GM12878 (cell line): ENCODE measurements around the gene ERV3-1. TPM values are rescaled to one million over a fixed set of nuclear protein-coding genes. Genes with fewer than 3 reads are reported as not detected.

Experiments
- ATAC-seq: fragments of 200-7000 bp; cut with Tn5 transposase; 3 replicates; pipeline ENCODE4 v1.9.1; 2020; ENCODE audit warnings: mild to moderate bottlenecking, moderate library complexity
- BruUV-seq: library from RNA; stranded (reverse); fragments of 400-500 nt; replicated peaks from 2 replicates; lab custom pipeline; 2021; lab: Mats Ljungman, UMichigan
- CTCF ChIA-PET: fragments of 300-600 bp; sonication (Branson Sonifier 250); formaldehyde crosslinking; extraction: SDS; loops from one replicate; lab custom pipeline; 2021; ENCODE audit warnings: inconsistent platforms; lab: Yijun Ruan, JAX
- POLR2A ChIA-PET: fragments of 350-600 bp; formaldehyde crosslinking; extraction: SDS; loops from one replicate; lab custom pipeline; 2021; ENCODE audit warnings: inconsistent platforms; lab: Charles Lee
- RAD21 ChIA-PET: fragments of 300-600 bp; sonication (Branson Sonifier 250); formaldehyde crosslinking; loops from one replicate; lab custom pipeline; 2023; ENCODE audit warnings: antibody characterized with exemption; ENCODE audit not compliant: unreplicated experiment; lab: Charles Lee
- SMC1A ChIA-PET: fragments of 300-600 bp; sonication (Branson Sonifier 250); formaldehyde crosslinking; loops from one replicate; lab custom pipeline; 2023; ENCODE audit not compliant: unreplicated experiment, uncharacterized antibody; lab: Charles Lee
- DNase-seq: peaks from one replicate; pipeline ENCODE4 v3.0.0-alpha.2; 2011; ENCODE audit warnings: low read depth, low spot score
- FAIRE-seq: peaks from 3 replicates; lab custom pipeline; 2011; peaks lifted over from hg19 to GRCh38; lab: Jason Lieb, UNC
- H2AFZ ChIP-seq: 2 replicates; pipeline ENCODE4 v1.6.0; 2011; ENCODE audit warnings: low read depth, low read length, control low read depth; ENCODE audit not compliant: control insufficient read depth
- H3K27ac ChIP-seq: 2 replicates; pipeline ENCODE4 v1.5.1; 2011; ENCODE audit warnings: control low read depth; ENCODE audit not compliant: control insufficient read depth, insufficient read depth
- H3K27me3 ChIP-seq, 2 experiments: replicated peaks in 1 of 2; 2 replicates each; pipeline versions ENCODE4 v1.6.0 to v1.6.1; 2011; ENCODE audit warnings: low read length in 1 of 2; ENCODE audit not compliant: control insufficient read depth in 2 of 2, insufficient read depth in 2 of 2
- H3K36me3 ChIP-seq, 2 experiments: 2 replicates each; pipeline ENCODE4 v1.5.1; 2011; ENCODE audit warnings: low read length in 1 of 2; ENCODE audit not compliant: control insufficient read depth in 2 of 2, insufficient read depth in 2 of 2
- H3K4me1 ChIP-seq: 2 replicates; pipeline ENCODE4 v1.6.1; 2011; ENCODE audit warnings: mild to moderate bottlenecking, low read length, moderate library complexity, mixed read lengths; ENCODE audit not compliant: control insufficient read depth, insufficient read depth
- H3K4me2 ChIP-seq: 2 replicates; pipeline ENCODE4 v1.6.0; 2011; ENCODE audit warnings: control low read depth; ENCODE audit not compliant: control insufficient read depth, insufficient read depth
- H3K4me3 ChIP-seq: fragments of 200-600 bp; sonication (generic); 2 replicates; pipeline ENCODE4 v1.5.1; 2016
- H3K79me2 ChIP-seq: 2 replicates; pipeline ENCODE4 v1.6.0; 2011; ENCODE audit warnings: low read length; ENCODE audit not compliant: control insufficient read depth, insufficient read depth
- H3K9ac ChIP-seq: 2 replicates; pipeline ENCODE4 v1.8.0; 2011; ENCODE audit warnings: low read length, control low read depth, mixed read lengths; ENCODE audit not compliant: control insufficient read depth, insufficient read depth
- H3K9me3 ChIP-seq: replicated peaks from 3 replicates; pipeline ENCODE4 v1.5.1; 2011; ENCODE audit warnings: mild to moderate bottlenecking, low read length; ENCODE audit not compliant: control insufficient read depth, insufficient read depth
- H4K20me1 ChIP-seq: 2 replicates; pipeline ENCODE4 v1.6.0; 2011; ENCODE audit not compliant: control insufficient read depth, insufficient read depth
- BCL11A ChIP-seq: IDR thresholded peaks from 2 replicates; pipeline ENCODE4 v1.6.1; 2011; ENCODE audit warnings: low read depth, low read length
- BCL3 ChIP-seq: IDR thresholded peaks from 2 replicates; pipeline ENCODE4 v1.6.1; 2011; ENCODE audit warnings: borderline replicate concordance, low read depth, mild to moderate bottlenecking, moderate library complexity, low read length; ENCODE audit not compliant: insufficient read depth, poor library complexity, severe bottlenecking
- EGR1 ChIP-seq, 2 experiments: IDR thresholded peaks; 1 replicate in 1 of 2; 2 replicates in 1 of 2; pipeline ENCODE4 v1.6.1; 2011 to 2012; ENCODE audit warnings: low read depth in 2 of 2, low read length in 2 of 2, borderline replicate concordance in 1 of 2, mild to moderate bottlenecking in 1 of 2, moderate library complexity in 1 of 2
- JUNB ChIP-seq: IDR thresholded peaks from 2 replicates; pipeline ENCODE4 v1.6.1; 2016; ENCODE audit warnings: antibody characterized with exemption, mild to moderate bottlenecking
- MXI1 ChIP-seq: fragments of 150-350 bp; IDR thresholded peaks from 2 replicates; pipeline ENCODE4 v1.6.1; 2011; ENCODE audit warnings: low read depth, mild to moderate bottlenecking, inconsistent platforms, low read length, improper control_type of control experiment
- NFYA ChIP-seq: IDR thresholded peaks from 2 replicates; pipeline ENCODE4 v1.6.1; 2011; ENCODE audit warnings: low read depth, mild to moderate bottlenecking, low read length, improper control_type of control experiment, borderline replicate concordance
- PML ChIP-seq: IDR thresholded peaks from 2 replicates; pipeline ENCODE4 v1.6.1; 2012; ENCODE audit warnings: low read length, inconsistent platforms
- RAD51 ChIP-seq: fragments of 450-650 bp; IDR thresholded peaks from 2 replicates; pipeline ENCODE4 v1.6.1; 2016; ENCODE audit warnings: moderate library complexity, mild to moderate bottlenecking, inconsistent platforms
- REST ChIP-seq: IDR thresholded peaks from 2 replicates; pipeline ENCODE4 v1.6.1; 2012; ENCODE audit warnings: mild to moderate bottlenecking, low read depth, low read length
- USF1 ChIP-seq: IDR thresholded peaks from 2 replicates; pipeline ENCODE4 v1.6.1; 2011; ENCODE audit warnings: borderline replicate concordance, low read depth, mild to moderate bottlenecking, moderate library complexity, mixed read lengths, low read length; ENCODE audit not compliant: insufficient read depth; ENCODE audit errors: extremely low read length
- ZNF274 ChIP-seq: IDR thresholded peaks from one replicate; pipeline ENCODE4 v1.8.0; 2011; ENCODE audit not compliant: insufficient read length, insufficient read depth
- WGBS: methylation state at CpG from one replicate; pipeline ENCODE4 v1.1.6; 2016; ENCODE audit warnings: low lambda C conversion rate; ENCODE audit not compliant: insufficient replicate concordance, insufficient coverage; ENCODE audit errors: missing lambda C conversion rate; 5-methylcytosine and 5-hydroxymethylcytosine counted together
- in situ Hi-C: fragments of 300-500 bp; cut with MboI; formaldehyde crosslinking; loops from 9 replicates; pipeline ENCODE4 v1.14.3; 2018; ENCODE audit warnings: mixed read lengths
- intact Hi-C: fragments of 100-400 bp; cut with micrococcal nuclease; formaldehyde crosslinking; loops from one replicate; pipeline ENCODE4 v1.14.2; 2022; ENCODE audit not compliant: unreplicated experiment
- polyA plus RNA-seq, 11 experiments: library from polyadenylated mRNA; depleted of rRNA in 4 of 11; unstranded in 6 of 11; stranded (reverse) in 5 of 11; fragments of >200 nt; fragmentation: Nextera tagmentation in 4 of 11; fragmentation: Illumina TruSeq in 1 of 11; extraction: Ambion mirVana in 4 of 11; extraction: Trizol in 1 of 11; gene quantifications; 1 replicate in 1 of 11; 2 replicates in 10 of 11; pipeline versions ENCODE4 v1.2.1 to v1.2.3, GENCODE V29; 2011 to 2016; ENCODE audit warnings: inconsistent platforms in 2 of 11, missing spikeins in 2 of 11, low read depth in 1 of 11
- total RNA-seq, 4 experiments: library from RNA; depleted of rRNA in 3 of 4; stranded (reverse); fragments of >200 nt in 3 of 4; fragmentation: Illumina TruSeq in 1 of 4; extraction: Trizol in 1 of 4; gene quantifications; 2 replicates each; pipeline versions ENCODE4 v1.2.1 to v1.2.3, GENCODE V29; 2013 to 2021

Gene ERV3-1
- total and polyA plus RNA-seq, 10 of the 15 experiments (the other 5 are each of a cell fraction or from before 2014, with no cell fraction given): 9.4 to 23.4 (median 15.1) TPM

GRCh38 chr7:64978497-64979203 is 27.8 kb downstream of the ERV3-1 start:
- Histone ChIP-seq H3K4me1 (no peaks in the 10 kb centered on the region), H3K36me3 (peaks cover 0 to 4% of the 10 kb centered on the region in 2 experiments; a peak in 2 of 4 replicates), H2AFZ (no peak overlapping the region), H3K9me3 (peaks cover 23% of the 10 kb centered on the region), H3K27ac (no peak overlapping the region), H3K9ac (no peak overlapping the region), H3K79me2 (no peaks in the 10 kb centered on the region), H3K4me2 (no peak overlapping the region), H3K4me3 (no peak overlapping the region), H4K20me1 (no peaks in the 10 kb centered on the region), H3K27me3 (no peaks in the 10 kb centered on the region)
- no peak for ATAC-seq
- ChIA-PET RAD21 (no interaction called here), CTCF (no interaction called here), POLR2A (no interaction called here), SMC1A (no interaction called here)
- intact Hi-C loops: no loop called here
- DNase-seq: no peak
- BruUV-seq: no TSS peak
- in situ Hi-C loops: no loop called here
- WGBS: 98% methylated on average over 5 of the region's 5 CpGs
- FAIRE-seq: no peak
- TF ChIP-seq ZNF274 (peak; percentile 54), EGR1 (IDR thresholded peaks at IDR 0.05; ENCODE audit: borderline replicate concordance in 1 of 2, low read depth in 2 of 2, low read length in 2 of 2) (no peak)

GRCh38 chr7:64965594-64965993 is 40.9 kb downstream of the ERV3-1 start:
- ChIA-PET POLR2A (no interaction called here), SMC1A (no interaction called here), RAD21 (no interaction called here), CTCF (no interaction called here)
- H3K4me3 ChIP-seq: no peak overlapping the region
- H3K4me2 ChIP-seq: no peak overlapping the region
- H3K4me1 ChIP-seq: no peaks in the 10 kb centered on the region
- in situ Hi-C loops: no loop called here
- H3K27me3 ChIP-seq: no peaks in the 10 kb centered on the region
- H3K79me2 ChIP-seq: no peaks in the 10 kb centered on the region
- no peak overlapping the region for H2AFZ ChIP-seq
- no peaks in the 10 kb centered on the region; the same call in 2 of the 3 replicates for H3K9me3 ChIP-seq
- intact Hi-C loops: no loop called here
- TF ChIP-seq BCL11A (no peak), BCL3 (no peak), REST (no peak), MXI1 (no peak), JUNB (no peak), USF1 (no peak), NFYA (no peak), RAD51 (no peak), PML (no peak)
- H3K27ac ChIP-seq: no peak overlapping the region
- no peaks in the 10 kb centered on the region for H4K20me1 ChIP-seq
- H3K9ac ChIP-seq: no peak overlapping the region
- ATAC-seq: no peak
- H3K36me3 ChIP-seq: no peaks in the 10 kb centered on the region
- DNase-seq: no peak
- no TSS peak for BruUV-seq
- no peak for FAIRE-seq
